Hepatocyte (in vitro differentiated cells): ENCODE measurements around the gene CEL. TPM values are rescaled to one million over a fixed set of nuclear protein-coding genes. Genes with fewer than 3 reads are reported as not detected.
A peak's percentile ranks its signal among the peaks of the same experiment; 100 is the strongest.

Experiments used
- DNase-seq: peaks from one replicate; pipeline ENCODE4 v3.0.0-alpha.2; 2016; ENCODE audit warnings: low spot score
- H2AFZ ChIP-seq: fragments of 200-600 bp; sonication (generic); 2 replicates; pipeline ENCODE4 v1.6.0; 2016; ENCODE audit warnings: antibody characterized with exemption, mild to moderate bottlenecking
- H3K27ac ChIP-seq: fragments of 200-600 bp; sonication (generic); 2 replicates; pipeline ENCODE4 v1.5.1; 2016; ENCODE audit warnings: mild to moderate bottlenecking
- H3K27me3 ChIP-seq: fragments of 200-600 bp; sonication (generic); 2 replicates; pipeline ENCODE4 v1.6.1; 2016
- H3K36me3 ChIP-seq: fragments of 200-600 bp; sonication (generic); replicated peaks from 2 replicates; pipeline ENCODE4 v1.5.1; 2016; ENCODE audit warnings: low read depth; ENCODE audit not compliant: insufficient read depth
- H3K4me1 ChIP-seq: fragments of 200-600 bp; sonication (generic); 2 replicates; pipeline ENCODE4 v1.5.1; 2016; ENCODE audit warnings: mild to moderate bottlenecking, moderate library complexity; ENCODE audit not compliant: insufficient read depth
- H3K4me2 ChIP-seq: fragments of 200-600 bp; sonication (generic); 2 replicates; pipeline ENCODE4 v1.6.0; 2016
- H3K4me3 ChIP-seq: fragments of 200-600 bp; sonication (generic); 2 replicates; pipeline ENCODE4 v1.5.1; 2016; ENCODE audit warnings: mild to moderate bottlenecking
- H3K79me2 ChIP-seq: fragments of 200-600 bp; sonication (generic); 2 replicates; pipeline ENCODE4 v1.6.0; 2017; ENCODE audit warnings: mild to moderate bottlenecking
- H3K9me2 ChIP-seq: fragments of 200-600 bp; sonication (generic); replicated peaks from 2 replicates; pipeline ENCODE4 v1.6.0; 2017; ENCODE audit warnings: mild to moderate bottlenecking; ENCODE audit not compliant: insufficient read depth
- H3K9me3 ChIP-seq: fragments of 200-600 bp; sonication (generic); 2 replicates; pipeline ENCODE4 v1.5.1; 2016; ENCODE audit warnings: low read depth, mild to moderate bottlenecking
- H4K20me1 ChIP-seq: fragments of 200-600 bp; sonication (generic); 2 replicates; pipeline ENCODE4 v1.6.0; 2016; ENCODE audit warnings: mild to moderate bottlenecking; ENCODE audit not compliant: insufficient read depth, poor library complexity, severe bottlenecking
- CTCF ChIP-seq: fragments of 200-600 bp; sonication (generic); IDR thresholded peaks from 2 replicates; pipeline ENCODE4 v1.5.1; 2016; ENCODE audit warnings: antibody characterized with exemption, mild to moderate bottlenecking; ENCODE audit not compliant: poor library complexity
- EZH2 ChIP-seq: fragments of 200-600 bp; sonication (generic); IDR thresholded peaks from 2 replicates; pipeline ENCODE4 v1.6.1; 2016; ENCODE audit warnings: antibody characterized with exemption, mild to moderate bottlenecking, borderline replicate concordance
- EZH2phosphoT487 ChIP-seq: fragments of 200-600 bp; sonication (generic); IDR thresholded peaks from one replicate; pipeline ENCODE4 v1.6.1; 2018; ENCODE audit warnings: antibody characterized with exemption, mild to moderate bottlenecking, low read depth, moderate library complexity; ENCODE audit not compliant: unreplicated experiment, severe bottlenecking
- WGBS: methylation state at CpG from one replicate; pipeline ENCODE4 v1.1.6; 2016; ENCODE audit warnings: low lambda C conversion rate; ENCODE audit errors: missing lambda C conversion rate; 5-methylcytosine and 5-hydroxymethylcytosine counted together
- polyA plus RNA-seq: library from polyadenylated mRNA; unstranded; fragments of >200 nt; fragmentation: Nextera tagmentation; extraction: Ambion mirVana; gene quantifications from 2 replicates; pipeline ENCODE4 v1.2.1, GENCODE V29; 2016
- total RNA-seq: library from RNA; depleted of rRNA; stranded (reverse); fragments of >200 nt; gene quantifications from 2 replicates; pipeline ENCODE4 v1.2.3, GENCODE V29; 2014

CEL gene
- total and polyA plus RNA-seq, 2 experiments from 2014 or later = 4.4 to 5.9 TPM

DNA sequence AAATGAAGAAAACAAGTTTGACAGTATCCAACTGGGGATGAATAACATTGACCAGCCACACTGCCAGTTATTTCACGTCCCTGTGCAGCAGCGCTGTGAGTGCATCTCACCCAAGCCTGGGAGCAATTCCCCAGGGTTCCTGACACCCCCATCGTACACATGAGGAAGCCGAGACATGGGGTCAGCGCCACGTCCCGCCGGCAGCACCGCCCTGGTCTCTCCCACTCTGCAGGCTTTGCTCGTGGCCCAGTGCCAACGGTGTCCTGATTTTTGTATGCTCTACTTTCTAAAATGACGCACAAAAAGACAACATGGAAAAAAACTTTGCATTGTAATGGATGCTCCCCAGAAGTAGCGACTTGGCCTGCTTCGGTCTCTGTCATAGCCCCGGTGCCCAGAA lies 16.6 kb upstream of the CEL start:
- H3K9me2 ChIP-seq = no peaks in the 10 kb centered on the region
- H2AFZ ChIP-seq = no peak overlapping the region
- 97% methylated on average over 15 of the region's 15 CpGs for WGBS
- peaks cover 9% of the 10 kb centered on the region for H4K20me1 ChIP-seq
- no peak for DNase-seq
- H3K4me3 ChIP-seq = no peak overlapping the region
- H3K79me2 ChIP-seq = peaks cover 22% of the 10 kb centered on the region
- no peak overlapping the region for H3K27ac ChIP-seq
- H3K27me3 ChIP-seq = no peaks in the 10 kb centered on the region
- H3K36me3 ChIP-seq = no peaks in the 10 kb centered on the region
- TF ChIP-seq CTCF (no peak), EZH2phosphoT487 (no peak), EZH2 (no peak)
- H3K4me2 ChIP-seq = no peak overlapping the region
- H3K9me3 ChIP-seq = no peaks in the 10 kb centered on the region
- no peaks in the 10 kb centered on the region for H3K4me1 ChIP-seq

DNA sequence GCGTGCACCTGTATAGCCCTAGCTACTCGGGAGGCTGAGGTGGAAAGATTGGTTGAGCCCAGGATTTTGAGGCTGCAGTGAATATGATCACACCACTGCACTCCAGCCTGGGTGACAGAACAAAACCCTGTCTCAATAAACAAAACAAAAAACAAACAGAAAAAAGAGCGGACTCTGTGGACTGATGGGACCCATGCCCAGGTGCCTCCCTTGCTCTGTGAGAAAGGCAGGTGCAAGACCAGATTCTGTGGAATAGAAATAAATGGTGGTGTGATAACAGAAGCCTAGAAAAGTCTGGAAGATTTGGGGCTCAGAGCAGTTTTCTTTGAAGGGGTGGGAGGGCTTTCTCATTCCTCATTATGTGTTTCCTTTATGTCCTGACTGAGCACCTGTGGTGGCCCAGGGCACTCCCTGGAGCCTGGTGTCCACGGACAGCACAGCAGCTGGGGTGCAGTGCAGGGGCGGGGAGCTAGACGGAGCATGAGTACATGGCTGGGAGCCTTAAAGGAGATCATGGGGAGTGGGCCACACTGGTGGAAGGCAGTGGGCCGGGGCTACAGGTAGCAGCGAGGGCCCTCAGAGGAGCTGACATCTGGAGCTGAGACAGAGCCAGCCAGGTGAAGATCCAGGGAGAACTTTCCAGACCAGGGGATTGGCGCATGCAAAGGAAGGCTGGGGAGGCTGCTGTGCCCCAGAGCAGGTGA lies 15.4 kb upstream of the CEL start:
- TF ChIP-seq EZH2phosphoT487 = no peak
- TF ChIP-seq EZH2 = no peak
- no peak for TF ChIP-seq CTCF
- 99% methylated on average over 9 of the region's 9 CpGs for WGBS

DNA sequence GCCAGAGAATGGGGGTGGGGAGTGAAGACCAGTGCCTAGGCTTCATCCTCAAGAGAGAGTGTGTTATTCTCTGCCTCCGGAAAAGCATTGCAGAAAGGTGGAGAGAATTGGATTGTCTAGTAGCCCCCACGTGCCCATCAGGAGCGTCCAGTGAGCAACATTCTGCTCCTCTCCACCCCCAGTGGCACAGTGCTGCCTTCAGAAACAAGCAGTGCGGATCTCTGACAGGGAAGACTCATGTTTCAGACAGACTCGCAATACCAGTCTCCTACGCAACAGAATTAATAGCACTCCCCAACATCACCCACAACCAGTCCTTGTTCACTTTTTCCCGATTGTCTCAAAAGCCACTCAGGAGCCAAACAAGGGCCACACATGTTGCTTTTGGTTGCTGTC lies 14.9 kb upstream of the CEL start:
- no peaks in the 10 kb centered on the region for H3K36me3 ChIP-seq
- H4K20me1 ChIP-seq = no peaks in the 10 kb centered on the region
- H3K4me2 ChIP-seq = no peak overlapping the region
- no peak overlapping the region for H3K4me3 ChIP-seq
- H3K79me2 ChIP-seq = peaks cover 7% of the 10 kb centered on the region
- DNase-seq = no peak
- H2AFZ ChIP-seq = no peak overlapping the region
- no peaks in the 10 kb centered on the region for H3K9me2 ChIP-seq
- H3K9me3 ChIP-seq = no peaks in the 10 kb centered on the region
- TF ChIP-seq EZH2 (no peak), CTCF (no peak), EZH2phosphoT487 (no peak)
- H3K4me1 ChIP-seq = no peaks in the 10 kb centered on the region
- no peak overlapping the region for H3K27ac ChIP-seq
- no peaks in the 10 kb centered on the region for H3K27me3 ChIP-seq
- 90% methylated on average over 7 of the region's 7 CpGs for WGBS

More for the DNA sequence above, 15.4 kb upstream of the CEL start:
- Histone ChIP-seq H3K4me3 (no peak overlapping the region), H2AFZ (no peak overlapping the region), H3K27me3 (no peaks in the 10 kb centered on the region), H3K79me2 (peaks cover 11% of the 10 kb centered on the region), H3K4me1 (no peaks in the 10 kb centered on the region), H3K9me3 (no peaks in the 10 kb centered on the region), H3K36me3 (no peaks in the 10 kb centered on the region), H3K9me2 (no peaks in the 10 kb centered on the region), H3K4me2 (no peak overlapping the region), H3K27ac (no peak overlapping the region), H4K20me1 (no peaks in the 10 kb centered on the region)
- DNase-seq = no peak

DNA sequence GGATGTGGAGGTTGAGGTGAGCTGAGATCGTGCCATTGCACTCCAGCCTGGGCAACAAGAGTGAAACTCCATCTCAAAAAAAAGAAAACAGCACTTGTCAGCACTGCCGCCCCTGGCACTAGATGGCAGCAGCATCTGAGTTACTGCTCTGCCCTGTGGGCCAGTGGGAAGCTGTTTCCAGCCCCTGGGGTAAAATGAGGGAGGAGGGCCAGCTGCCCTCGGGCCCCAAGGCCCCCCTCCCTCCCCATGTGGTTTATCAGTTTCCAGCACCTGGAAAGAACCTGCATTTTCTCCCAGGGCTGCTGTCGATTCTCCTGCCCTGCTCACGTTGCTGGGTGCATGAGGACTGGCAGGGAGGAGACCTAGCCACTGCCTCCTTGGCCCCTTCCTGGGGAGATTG lies 13.2 kb upstream of the CEL start:
- Histone ChIP-seq H3K36me3 (no peaks in the 10 kb centered on the region), H3K27me3 (no peaks in the 10 kb centered on the region), H3K9me2 (no peaks in the 10 kb centered on the region), H3K79me2 (no peaks in the 10 kb centered on the region), H4K20me1 (no peaks in the 10 kb centered on the region), H3K27ac (no peak overlapping the region), H3K4me1 (no peaks in the 10 kb centered on the region), H3K4me2 (no peak overlapping the region), H3K4me3 (no peak overlapping the region), H3K9me3 (no peaks in the 10 kb centered on the region), H2AFZ (no peak overlapping the region)
- peak; percentile 35 for DNase-seq
- 88% methylated on average over 5 of the region's 5 CpGs for WGBS
- peak; percentile 37 for TF ChIP-seq CTCF
- no peak for TF ChIP-seq EZH2phosphoT487
- TF ChIP-seq EZH2 = no peak
